NCI-H446 (cell line): ENCODE data around the gene KCNK18.

Experiments
- DNase-seq, 2 experiments: peaks; one replicate each; lab custom pipeline; 2025; lab: John Stamatoyannopoulos, UW

KCNK18 gene

DNA sequence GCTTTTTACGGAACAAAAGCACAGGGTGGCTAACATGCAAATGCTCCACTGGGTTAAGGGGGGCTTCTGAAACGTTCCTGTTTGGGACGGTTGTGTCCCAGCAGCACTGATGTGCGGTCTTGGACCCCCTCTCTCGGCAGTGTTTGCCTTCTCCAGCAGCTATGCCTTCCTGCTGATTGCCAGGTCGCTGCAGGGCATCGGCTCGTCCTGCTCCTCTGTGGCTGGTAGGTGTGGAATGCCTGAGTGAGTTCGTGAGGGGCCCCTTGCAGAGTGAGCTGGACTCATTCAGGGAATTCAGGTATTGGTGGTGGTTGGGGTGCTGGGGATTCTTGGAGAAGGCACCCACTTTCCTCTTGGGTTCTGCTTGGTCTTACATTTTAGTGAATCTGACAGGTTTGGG is 56.6 kb downstream of the KCNK18 start:
- DNase-seq = no peak

DNA sequence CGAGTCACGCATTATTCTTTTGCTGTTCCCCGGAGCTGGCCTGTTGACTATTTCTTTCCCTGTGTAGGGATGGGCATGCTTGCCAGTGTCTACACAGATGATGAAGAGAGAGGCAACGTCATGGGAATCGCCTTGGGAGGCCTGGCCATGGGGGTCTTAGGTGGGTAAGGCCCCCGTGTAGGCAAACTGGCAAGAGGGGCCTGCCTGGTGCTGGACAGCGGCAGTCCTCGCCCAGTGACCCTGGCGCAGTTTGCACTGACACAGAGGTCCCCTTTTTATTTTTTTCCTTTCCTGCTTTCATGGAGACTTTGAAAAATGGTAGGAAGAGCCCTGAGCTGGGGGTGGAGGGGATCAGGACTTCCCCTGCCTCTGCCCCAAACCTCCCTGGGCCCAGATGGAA is 57.0 kb downstream of the KCNK18 start:
- no peak for DNase-seq

DNA sequence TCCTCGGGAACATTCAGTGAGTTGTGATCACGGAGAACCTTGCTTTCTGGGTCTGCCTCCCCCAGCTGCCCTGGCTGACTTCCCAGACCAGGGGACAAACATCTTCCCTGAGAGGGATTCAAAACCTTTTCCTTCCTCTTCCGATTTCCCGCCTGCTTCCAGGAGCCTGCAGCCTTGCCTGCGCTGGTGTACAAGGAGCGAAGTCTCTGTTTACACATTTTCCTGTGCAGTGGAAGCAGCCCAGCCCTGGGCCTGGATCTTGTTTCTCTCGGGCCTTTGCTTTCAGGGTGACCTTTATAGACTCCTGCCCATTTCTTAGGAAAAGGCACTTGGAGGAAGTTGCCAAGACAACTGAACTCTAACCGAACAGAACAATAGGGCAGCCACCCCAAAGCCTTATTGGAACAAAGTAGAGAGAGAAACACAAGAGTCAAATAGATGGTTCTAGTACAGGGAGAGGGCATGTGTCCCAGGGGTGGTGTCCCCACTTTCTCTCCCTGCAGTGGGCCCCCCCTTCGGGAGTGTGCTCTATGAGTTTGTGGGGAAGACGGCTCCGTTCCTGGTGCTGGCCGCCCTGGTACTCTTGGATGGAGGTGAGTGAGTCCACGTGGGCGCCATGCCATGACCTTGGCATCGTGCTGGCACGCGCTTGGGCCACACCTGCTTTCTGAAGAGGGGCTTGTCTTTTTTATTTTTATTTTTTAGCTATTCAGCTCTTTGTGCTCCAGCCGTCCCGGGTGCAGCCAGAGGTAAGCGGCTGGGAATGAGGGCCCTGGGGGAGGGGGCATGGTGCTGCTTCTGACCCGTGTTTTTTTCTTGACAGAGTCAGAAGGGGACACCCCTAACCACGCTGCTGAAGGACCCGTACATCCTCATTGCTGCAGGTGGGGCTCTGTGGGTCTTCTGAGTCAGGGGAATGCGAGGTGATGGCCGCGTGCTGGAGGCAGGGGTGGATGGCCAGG is 57.8 kb downstream of the KCNK18 start:
- DNase-seq = no peak

DNA sequence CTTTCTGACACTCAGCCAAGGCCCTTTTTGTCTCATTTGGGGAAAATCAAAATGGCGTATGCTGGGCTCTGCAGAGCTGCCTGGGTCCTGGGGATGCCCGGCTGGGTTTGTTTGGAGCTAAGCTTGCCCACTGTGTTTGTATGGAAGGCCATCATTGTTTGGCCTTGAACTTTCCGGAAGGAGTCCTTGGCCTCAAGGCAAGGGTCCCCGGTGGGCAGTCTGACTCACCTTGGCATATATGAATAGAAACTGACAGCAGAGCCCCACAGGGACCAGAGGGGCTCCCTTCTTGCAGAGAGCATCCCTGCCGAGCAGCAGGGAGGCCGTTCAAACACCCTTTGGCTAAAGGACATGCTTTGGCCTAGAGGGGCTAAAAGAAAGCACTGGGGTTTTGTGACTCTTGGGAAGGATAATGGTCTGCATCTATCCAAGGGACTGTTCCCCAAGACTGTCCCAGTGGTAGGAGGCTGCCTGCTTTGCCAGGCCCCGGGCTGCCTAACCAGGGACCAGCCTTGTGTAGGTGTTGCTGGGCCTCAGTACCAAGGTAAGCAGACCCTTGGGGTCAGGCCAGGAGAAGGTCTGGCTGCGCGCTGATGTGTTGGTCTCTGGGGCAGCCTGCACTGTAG is 58.7 kb downstream of the KCNK18 start:
- DNase-seq = no peak

DNA sequence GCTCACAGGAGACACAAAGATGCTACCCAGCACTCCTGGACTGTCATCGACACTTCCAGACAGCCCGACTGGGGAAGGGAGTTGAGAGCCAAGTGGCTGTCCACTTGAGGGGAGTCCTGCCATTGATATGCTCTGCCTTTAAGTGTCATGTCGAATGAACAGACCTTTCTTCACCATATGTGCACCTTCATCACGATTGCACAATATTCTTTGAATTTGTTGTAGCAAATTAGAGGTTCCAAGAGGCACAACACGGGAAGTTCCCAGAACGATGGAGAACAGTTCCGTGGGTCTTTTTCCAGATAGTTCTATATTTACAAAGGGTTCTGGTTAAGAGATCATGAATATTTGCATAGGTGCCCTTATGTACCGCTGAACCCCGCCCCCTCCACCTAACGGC is 59.6 kb downstream of the KCNK18 start:
- DNase-seq = no peak

DNA sequence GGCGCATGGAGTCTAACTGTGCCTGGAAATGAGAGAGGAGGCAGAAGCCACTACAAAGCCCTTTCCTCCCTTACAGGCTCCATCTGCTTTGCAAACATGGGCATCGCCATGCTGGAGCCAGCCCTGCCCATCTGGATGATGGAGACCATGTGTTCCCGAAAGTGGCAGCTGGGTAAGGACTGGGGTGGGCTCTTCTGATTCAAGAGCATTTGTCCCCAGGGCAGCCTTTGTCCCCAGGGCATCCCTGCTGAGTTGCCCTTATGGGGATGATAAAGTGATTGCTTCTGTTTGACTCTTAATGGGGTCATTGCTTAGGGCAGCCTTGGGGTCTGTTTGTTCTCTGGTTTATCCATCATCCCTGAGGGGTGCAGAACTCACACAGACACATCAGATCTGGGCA is 60.4 kb downstream of the KCNK18 start:
- no peak for DNase-seq

DNA sequence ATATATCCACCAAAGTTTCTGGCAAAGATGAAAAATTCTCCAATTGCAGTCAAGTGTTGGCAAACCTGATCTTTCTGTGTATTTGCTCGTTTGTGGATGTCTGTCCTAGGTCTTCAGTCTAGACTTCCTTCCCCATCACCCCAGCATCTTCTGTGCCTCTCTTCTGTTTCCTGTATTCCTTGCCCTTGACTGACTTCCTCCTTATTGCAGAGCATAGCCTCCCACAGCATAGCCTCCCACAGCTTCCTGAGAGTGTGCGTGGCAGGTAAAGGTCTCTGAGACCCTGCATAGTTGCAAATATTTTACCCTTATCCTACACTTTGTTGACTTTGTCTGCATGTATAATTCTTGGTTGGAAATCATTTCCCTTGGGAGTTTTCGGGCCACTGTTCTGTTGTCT is 62.0 kb downstream of the KCNK18 start:
- no peak for DNase-seq
